Bronchial epithelial cell (primary cell): ENCODE measurements around the gene RAPGEF4. TPM values are rescaled to one million over a fixed set of nuclear protein-coding genes. Genes with fewer than 3 reads are reported as not detected.

ENCODE experiments used
- DNase-seq: peaks from one replicate; pipeline ENCODE4 v3.0.0-alpha.2; 2010; ENCODE audit warnings: low read depth
- FAIRE-seq: peaks from 2 replicates; lab custom pipeline; 2011; peaks lifted over from hg19 to GRCh38; lab: Jason Lieb, UNC
- H3K27me3 ChIP-seq: 2 replicates; pipeline ENCODE4 v1.5.1; 2011; ENCODE audit warnings: low read length; ENCODE audit not compliant: control insufficient read depth, insufficient read depth
- H3K36me3 ChIP-seq: 2 replicates; pipeline ENCODE4 v1.5.1; 2011; ENCODE audit warnings: low read length; ENCODE audit not compliant: control insufficient read depth, insufficient read depth
- H3K4me3 ChIP-seq: 2 replicates; pipeline ENCODE4 v1.5.1; 2011; ENCODE audit warnings: mild to moderate bottlenecking, low read depth, low read length, control low read depth
- CTCF ChIP-seq: IDR thresholded peaks from 2 replicates; pipeline ENCODE4 v1.5.1; 2011; ENCODE audit warnings: mild to moderate bottlenecking, moderate library complexity, low read length, control low read depth, inconsistent platforms; ENCODE audit not compliant: insufficient read depth, severe bottlenecking
- total RNA-seq: library from RNA; depleted of rRNA; stranded (reverse); fragments of >200 nt; gene quantifications from 2 replicates; pipeline ENCODE4 v1.2.1, GENCODE V29; 2014

RAPGEF4 gene
- total RNA-seq, 1 donor from 2014 or later = 0.26 TPM

GRCh38 chr2:172734711-172735581 lies 699 bp upstream of the RAPGEF4 start:
- peak overlapping the region; percentile 50 for H3K4me3 ChIP-seq
- TF ChIP-seq CTCF = no peak
- H3K36me3 ChIP-seq = no peaks in the 10 kb centered on the region
- peak; percentile 74 for DNase-seq
- FAIRE-seq = no peak
- peaks cover 3% of the 10 kb centered on the region for H3K27me3 ChIP-seq

- Histone ChIP-seq H3K27me3 (peaks cover 3% of the 10 kb centered on the region), H3K36me3 (no peaks in the 10 kb centered on the region), H3K4me3 (peak overlapping the region; percentile 50)
- DNase-seq (no peak), FAIRE-seq (no peak)
- no peak for TF ChIP-seq CTCF
Measured at GRCh38 chr2:172736424-172737174, 954 bp downstream of the RAPGEF4 start.

GRCh38 chr2:172739661-172740266 lies 4.1 kb downstream of the RAPGEF4 start:
- no peak overlapping the region for H3K4me3 ChIP-seq
- FAIRE-seq (no peak), DNase-seq (peak; percentile 81)
- no peak for TF ChIP-seq CTCF
- H3K36me3 ChIP-seq = no peaks in the 10 kb centered on the region
- peaks cover 3% of the 10 kb centered on the region for H3K27me3 ChIP-seq

- DNase-seq = no peak
- H3K27me3 ChIP-seq = peaks cover 3% of the 10 kb centered on the region
- no peak overlapping the region for H3K4me3 ChIP-seq
- no peak for FAIRE-seq
- H3K36me3 ChIP-seq = no peaks in the 10 kb centered on the region
- no peak for TF ChIP-seq CTCF
Measured at GRCh38 chr2:172740856-172741255, 5.2 kb downstream of the RAPGEF4 start.

- no peak for TF ChIP-seq CTCF
- DNase-seq (no peak), FAIRE-seq (no peak)
- Histone ChIP-seq H3K4me3 (no peak overlapping the region), H3K27me3 (no peaks in the 10 kb centered on the region), H3K36me3 (no peaks in the 10 kb centered on the region)
Measured at GRCh38 chr2:172742931-172743540, 7.4 kb downstream of the RAPGEF4 start.
